ACC112 (cell line): ENCODE measurements around the gene KATNA1.
A peak's percentile ranks its signal among the peaks of the same experiment; 100 is the strongest.
"Not testable (repeated sequence)": the region's sequence is repeated elsewhere in the genome, so short reads cannot be mapped to it uniquely, and the experiment has no call there.

Source experiments
- H2AFZ ChIP-seq: fragments of 200-600 bp; sonication (generic); one replicate; pipeline ENCODE4 v1.6.0; 2017; ENCODE audit warnings: antibody characterized with exemption, low read length; ENCODE audit not compliant: unreplicated experiment
- H3K27ac ChIP-seq: fragments of 200-600 bp; sonication (generic); 2 replicates; pipeline ENCODE4 v1.5.1; 2014; ENCODE audit warnings: low read depth, mild to moderate bottlenecking, antibody characterized with exemption, low read length, moderate library complexity
- H3K27me3 ChIP-seq: fragments of 200-600 bp; sonication (generic); 2 replicates; pipeline ENCODE4 v1.6.1; 2014; ENCODE audit warnings: mild to moderate bottlenecking, antibody characterized with exemption, low read length, moderate library complexity, mixed read lengths; ENCODE audit not compliant: insufficient read depth
- H3K36me3 ChIP-seq: fragments of 200-600 bp; sonication (generic); 2 replicates; pipeline ENCODE4 v1.6.1; 2016; ENCODE audit warnings: mild to moderate bottlenecking, antibody characterized with exemption, low read length, moderate library complexity, mixed read lengths; ENCODE audit not compliant: insufficient read depth
- H3K4me1 ChIP-seq: fragments of 200-600 bp; sonication (generic); one replicate; pipeline ENCODE4 v1.6.1; 2016; ENCODE audit warnings: low read length, mixed read lengths; ENCODE audit not compliant: insufficient read depth, unreplicated experiment, control insufficient read depth
- H3K4me3 ChIP-seq: fragments of 200-600 bp; sonication (generic); 2 replicates; pipeline ENCODE4 v1.5.1; 2014; ENCODE audit warnings: mild to moderate bottlenecking, low read depth, low read length
- H3K79me2 ChIP-seq: fragments of 200-600 bp; sonication (generic); one replicate; pipeline ENCODE4 v1.6.0; 2016; ENCODE audit warnings: low read length; ENCODE audit not compliant: control insufficient read depth, unreplicated experiment, insufficient read depth

KATNA1 gene

DNA sequence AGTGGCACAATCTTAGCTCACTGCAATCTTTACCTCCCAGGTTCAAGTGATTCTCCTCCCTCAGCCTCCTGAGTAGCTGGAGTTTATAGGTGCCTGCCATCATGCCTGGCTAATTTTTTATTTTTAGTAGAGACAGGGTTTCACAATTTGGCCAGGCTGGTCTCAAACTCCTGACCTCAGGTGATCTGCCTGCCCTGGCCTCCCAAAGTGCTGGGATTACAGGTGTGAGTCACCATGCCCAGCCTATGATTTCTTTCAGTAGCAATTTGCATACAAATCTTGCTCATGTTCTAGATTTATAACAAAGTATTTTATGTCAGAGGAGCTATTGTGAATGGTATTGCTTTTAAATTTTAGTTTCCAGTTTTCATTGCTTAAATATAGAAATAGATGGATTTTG lies 23.8 kb upstream of the KATNA1 start:
- not testable (repeated sequence) for H2AFZ ChIP-seq, H3K27me3 ChIP-seq
- peaks cover 19% of the 10 kb centered on the region for H3K36me3 ChIP-seq

GRCh38 chr6:149660028-149660427 lies 11.5 kb upstream of the KATNA1 start:
- Histone ChIP-seq H2AFZ (no peak overlapping the region), H3K79me2 (no peaks in the 10 kb centered on the region), H3K4me1 (no peaks in the 10 kb centered on the region), H3K36me3 (peaks cover 16% of the 10 kb centered on the region), H3K4me3 (no peak overlapping the region), H3K27ac (no peak overlapping the region), H3K27me3 (no peaks in the 10 kb centered on the region)

More for the DNA sequence above, 23.8 kb upstream of the KATNA1 start:
- not testable (repeated sequence) for H3K4me3 ChIP-seq, H3K27ac ChIP-seq, H3K4me1 ChIP-seq, H3K79me2 ChIP-seq

DNA sequence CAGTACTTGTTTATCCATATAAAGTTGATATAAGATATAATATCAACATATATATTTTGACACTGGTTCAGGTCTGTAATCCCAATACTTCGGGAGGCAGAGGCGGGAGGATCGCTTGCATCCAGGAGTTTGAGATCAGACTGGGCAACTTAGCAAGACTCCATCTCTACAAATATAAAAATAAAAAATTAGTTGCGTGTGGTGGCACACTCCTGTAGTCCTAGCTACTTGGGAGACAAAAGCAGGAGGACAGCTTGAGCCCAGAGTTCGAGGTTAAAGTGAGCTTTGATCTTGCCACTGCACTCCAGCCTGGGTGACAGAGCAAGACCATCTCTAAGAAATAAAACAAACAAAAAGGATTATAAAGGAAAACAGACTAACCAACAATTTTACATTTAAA lies 8.9 kb upstream of the KATNA1 start:
- H3K27ac ChIP-seq: no peak overlapping the region
- no peak overlapping the region for H3K4me3 ChIP-seq
- H3K36me3 ChIP-seq: peaks cover 13% of the 10 kb centered on the region
- H3K79me2 ChIP-seq: no peaks in the 10 kb centered on the region
- H3K27me3 ChIP-seq: no peaks in the 10 kb centered on the region
- no peak overlapping the region for H2AFZ ChIP-seq
- H3K4me1 ChIP-seq: no peaks in the 10 kb centered on the region

GRCh38 chr6:149651056-149651455 lies 2.5 kb upstream of the KATNA1 start:
- Histone ChIP-seq H3K4me3 (no peak overlapping the region), H3K27me3 (no peaks in the 10 kb centered on the region), H3K79me2 (peaks cover 17% of the 10 kb centered on the region), H3K4me1 (peaks cover 9% of the 10 kb centered on the region), H3K27ac (no peak overlapping the region), H2AFZ (no peak overlapping the region), H3K36me3 (no peaks in the 10 kb centered on the region)

GRCh38 chr6:149646599-149646998 lies 1.9 kb downstream of the KATNA1 start:
- Histone ChIP-seq H2AFZ (no peak overlapping the region), H3K4me3 (peak overlapping the region; percentile 87), H3K36me3 (no peaks in the 10 kb centered on the region), H3K27me3 (no peaks in the 10 kb centered on the region), H3K4me1 (peaks cover 16% of the 10 kb centered on the region), H3K79me2 (peaks cover 51% of the 10 kb centered on the region), H3K27ac (peak overlapping the region; percentile 30; the same call in 1 of the 2 replicates)

GRCh38 chr6:149642829-149643580 lies 5.5 kb downstream of the KATNA1 start:
- no peak overlapping the region for H3K4me3 ChIP-seq
- no peak overlapping the region for H2AFZ ChIP-seq
- no peak overlapping the region for H3K27ac ChIP-seq
- peaks cover 56% of the 10 kb centered on the region for H3K79me2 ChIP-seq
- 0 out of 2 replicates have a peak, but pooled peaks cover 3% of the 10 kb centered on the region for H3K36me3 ChIP-seq
- no peaks in the 10 kb centered on the region for H3K27me3 ChIP-seq
- peaks cover 16% of the 10 kb centered on the region for H3K4me1 ChIP-seq

DNA sequence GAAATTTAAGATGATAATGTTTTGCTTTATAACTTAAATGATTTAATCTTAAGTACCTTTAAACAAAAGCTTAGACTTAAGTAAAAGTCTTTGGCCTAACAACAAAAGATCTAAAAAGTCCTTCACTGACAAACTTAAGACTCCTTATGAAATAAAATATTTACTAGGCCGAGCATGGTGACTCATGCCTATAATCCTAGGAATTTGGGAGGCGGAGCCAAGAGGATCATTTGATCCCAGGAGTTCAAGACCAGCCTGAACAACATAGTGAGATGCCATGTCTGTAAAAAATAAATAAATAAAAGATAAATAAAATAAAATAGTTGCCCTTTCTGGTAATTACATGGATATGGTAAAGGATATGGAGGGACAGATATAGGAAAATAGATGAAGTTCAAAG lies 12.4 kb downstream of the KATNA1 start:
- no peaks in the 10 kb centered on the region for H3K4me1 ChIP-seq
- H3K27me3 ChIP-seq: no peaks in the 10 kb centered on the region
- H3K36me3 ChIP-seq: 0 out of 2 replicates have a peak, but pooled peaks cover 10% of the 10 kb centered on the region
- H3K27ac ChIP-seq: no peak overlapping the region
- H3K79me2 ChIP-seq: peaks cover 5% of the 10 kb centered on the region
- H2AFZ ChIP-seq: no peak overlapping the region
- H3K4me3 ChIP-seq: no peak overlapping the region

DNA sequence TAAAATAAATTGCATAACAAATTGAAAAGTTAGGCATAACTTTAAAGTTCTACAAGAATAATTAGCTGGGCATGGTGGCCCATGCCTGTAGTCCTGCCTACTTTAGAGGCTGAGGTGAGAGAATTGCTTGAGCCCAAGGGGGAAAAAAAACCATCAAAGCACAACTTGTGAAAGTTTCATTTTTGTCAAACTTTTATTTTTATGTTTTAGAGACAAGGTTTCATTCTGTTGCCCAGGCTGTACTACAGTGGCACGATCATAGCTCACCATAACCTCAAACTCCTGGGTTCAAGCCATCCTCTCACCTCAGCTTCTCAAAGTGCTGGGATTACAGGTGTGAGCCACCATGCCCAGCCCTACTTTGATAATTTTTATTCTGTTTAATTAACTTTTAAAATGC lies 14.2 kb downstream of the KATNA1 start:
- Histone ChIP-seq H3K79me2 (peaks cover 2% of the 10 kb centered on the region), H3K27ac (no peak overlapping the region), H3K4me3 (no peak overlapping the region), H3K27me3 (no peaks in the 10 kb centered on the region), H3K4me1 (no peaks in the 10 kb centered on the region), H3K36me3 (0 out of 2 replicates have a peak, but pooled peaks cover 10% of the 10 kb centered on the region), H2AFZ (no peak overlapping the region)

DNA sequence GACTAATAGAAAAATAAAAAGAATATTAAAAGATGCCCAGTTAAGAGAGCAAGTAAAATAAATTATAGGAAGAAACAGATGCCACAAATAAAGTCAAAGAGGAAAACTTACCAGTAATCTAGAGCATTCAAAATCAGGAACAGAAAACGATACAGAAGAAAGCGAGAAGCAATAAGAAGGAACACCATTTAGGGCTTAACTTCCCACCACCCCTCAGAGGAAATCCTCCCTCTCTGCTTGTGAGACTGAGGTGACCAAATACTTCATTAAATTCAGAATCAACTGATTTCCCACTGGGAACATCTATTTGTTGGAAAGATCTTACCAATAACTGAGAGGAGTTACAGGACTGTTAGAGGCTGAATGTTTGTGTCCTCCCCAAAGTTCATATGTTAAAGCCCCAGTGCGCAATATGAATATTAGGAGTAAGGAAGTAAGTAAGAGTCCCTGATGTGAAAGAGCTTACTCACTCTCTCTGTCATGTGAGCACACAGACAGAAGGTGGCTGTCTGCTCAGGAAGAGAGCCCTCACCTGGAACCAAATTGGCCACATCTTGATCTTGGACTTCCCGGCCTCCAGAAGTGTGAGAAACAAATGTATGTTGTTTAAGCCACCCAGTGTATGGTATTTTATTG lies 19.5 kb downstream of the KATNA1 start:
- no peaks in the 10 kb centered on the region for H3K79me2 ChIP-seq
- no peak overlapping the region for H3K27ac ChIP-seq
- peaks cover under 1% of the 10 kb centered on the region; the same call in 1 of the 2 replicates for H3K36me3 ChIP-seq
- no peak overlapping the region for H2AFZ ChIP-seq
- no peaks in the 10 kb centered on the region for H3K27me3 ChIP-seq
- no peak overlapping the region for H3K4me3 ChIP-seq
- no peaks in the 10 kb centered on the region for H3K4me1 ChIP-seq

DNA sequence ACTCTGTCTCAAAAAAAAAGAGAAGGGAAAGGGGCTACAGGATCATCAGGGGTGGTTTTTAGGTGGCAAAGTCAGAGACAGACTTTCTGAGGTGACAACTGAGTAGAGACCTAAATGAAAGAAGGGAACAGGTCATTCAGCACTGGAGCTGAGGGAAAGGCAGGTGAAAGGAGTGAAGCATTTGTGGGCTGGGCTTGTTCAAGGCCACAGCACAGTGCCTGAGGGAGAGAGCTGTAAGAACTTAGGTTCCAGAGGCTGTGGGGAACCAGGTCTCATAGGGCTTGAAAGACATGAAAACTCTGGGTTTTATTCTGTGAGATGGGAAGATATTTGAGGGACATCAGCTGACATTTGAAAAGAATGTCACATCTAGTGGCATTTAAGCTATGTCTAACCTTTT lies 20.8 kb downstream of the KATNA1 start:
- peaks cover 7% of the 10 kb centered on the region for H3K36me3 ChIP-seq

GRCh38 chr6:149615805-149616204 lies 32.7 kb downstream of the KATNA1 start:
- Histone ChIP-seq H3K36me3 (peaks cover 20% of the 10 kb centered on the region; the same call in 1 of the 2 replicates), H3K27me3 (no peaks in the 10 kb centered on the region), H3K79me2 (no peaks in the 10 kb centered on the region)

More for the DNA sequence above, 20.8 kb downstream of the KATNA1 start:
- Histone ChIP-seq H3K4me3 (no peak overlapping the region), H3K79me2 (no peaks in the 10 kb centered on the region), H2AFZ (no peak overlapping the region), H3K4me1 (no peaks in the 10 kb centered on the region), H3K27ac (no peak overlapping the region), H3K27me3 (no peaks in the 10 kb centered on the region)

More at GRCh38 chr6:149615805-149616204, 32.7 kb downstream of the KATNA1 start:
- Histone ChIP-seq H3K4me3 (no peak overlapping the region), H3K4me1 (no peaks in the 10 kb centered on the region), H2AFZ (no peak overlapping the region), H3K27ac (no peak overlapping the region)
